ENCODE measurements around the gene IGF2BP3. TPM values are rescaled to one million over a fixed set of nuclear protein-coding genes. Genes with fewer than 3 reads are reported as not detected.

The IGF2BP3 gene
- polyA plus RNA-seq, 1 donor: 27.8 TPM

GRCh38 chr7:23295401-23295697, 174.9 kb downstream of the IGF2BP3 start:
- DNase-seq (ENCODE audit: low read depth): no peak

- DNase-seq (ENCODE audit: low read depth): no peak
Measured at GRCh38 chr7:23294549-23295400, 175.5 kb downstream of the IGF2BP3 start.

- no peak for DNase-seq (ENCODE audit: low read depth)
Measured at GRCh38 chr7:23293500-23294073, 176.7 kb downstream of the IGF2BP3 start.

- DNase-seq (ENCODE audit: low read depth): no peak
Measured at GRCh38 chr7:23292623-23293022, 177.7 kb downstream of the IGF2BP3 start.

- DNase-seq (ENCODE audit: low read depth): no peak
Measured at GRCh38 chr7:23291957-23292560, 178.2 kb downstream of the IGF2BP3 start.

GRCh38 chr7:23290993-23291392, 179.3 kb downstream of the IGF2BP3 start:
- DNase-seq (ENCODE audit: low read depth): no peak

- no peak for DNase-seq (ENCODE audit: low read depth)
Measured at GRCh38 chr7:23287612-23288011, 182.7 kb downstream of the IGF2BP3 start.

GRCh38 chr7:23285657-23286646, 184.3 kb downstream of the IGF2BP3 start:
- DNase-seq (ENCODE audit: low read depth): no peak

- no peak for DNase-seq (ENCODE audit: low read depth)
Measured at GRCh38 chr7:23284871-23285270, 185.4 kb downstream of the IGF2BP3 start.

- no peak for DNase-seq (ENCODE audit: low read depth)
Measured at GRCh38 chr7:23283086-23283485, 187.2 kb downstream of the IGF2BP3 start.

GRCh38 chr7:23279819-23280525, 190.3 kb downstream of the IGF2BP3 start:
- no peak for DNase-seq (ENCODE audit: low read depth)

- DNase-seq (ENCODE audit: low read depth): peak; percentile 34
Measured at GRCh38 chr7:23277359-23277989, 192.8 kb downstream of the IGF2BP3 start.

GRCh38 chr7:23276947-23277346, 193.3 kb downstream of the IGF2BP3 start:
- DNase-seq (ENCODE audit: low read depth): no peak

GRCh38 chr7:23276376-23276775, 193.9 kb downstream of the IGF2BP3 start:
- no peak for DNase-seq (ENCODE audit: low read depth)

- no peak for DNase-seq (ENCODE audit: low read depth)
Measured at GRCh38 chr7:23275912-23276311, 194.4 kb downstream of the IGF2BP3 start.

GRCh38 chr7:23273141-23273599, 197.1 kb downstream of the IGF2BP3 start:
- no peak for DNase-seq (ENCODE audit: low read depth)

GRCh38 chr7:23272275-23272674, 198.0 kb downstream of the IGF2BP3 start:
- DNase-seq (ENCODE audit: low read depth): no peak

- DNase-seq (ENCODE audit: low read depth): no peak
Measured at GRCh38 chr7:23268746-23269145, 201.5 kb downstream of the IGF2BP3 start.

GRCh38 chr7:23268167-23268566, 202.1 kb downstream of the IGF2BP3 start:
- DNase-seq (ENCODE audit: low read depth): no peak

GRCh38 chr7:23267357-23267756, 202.9 kb downstream of the IGF2BP3 start:
- DNase-seq (ENCODE audit: low read depth): no peak

GRCh38 chr7:23266918-23267317, 203.4 kb downstream of the IGF2BP3 start:
- DNase-seq (ENCODE audit: low read depth): no peak
